Hematopoietic multipotent progenitor cell treated with erythropoietin and hydrocortisone succinate and interleukin-3 and kit ligand, for 4 days (in vitro differentiated cells): ENCODE results near the gene ATP5MC3.
A peak's percentile ranks its signal among the peaks of the same experiment; 100 is the strongest.

ENCODE experiments used
- DNase-seq: peaks from one replicate; pipeline ENCODE4 v3.0.0-alpha.2; 2015

ATP5MC3 gene

DNA sequence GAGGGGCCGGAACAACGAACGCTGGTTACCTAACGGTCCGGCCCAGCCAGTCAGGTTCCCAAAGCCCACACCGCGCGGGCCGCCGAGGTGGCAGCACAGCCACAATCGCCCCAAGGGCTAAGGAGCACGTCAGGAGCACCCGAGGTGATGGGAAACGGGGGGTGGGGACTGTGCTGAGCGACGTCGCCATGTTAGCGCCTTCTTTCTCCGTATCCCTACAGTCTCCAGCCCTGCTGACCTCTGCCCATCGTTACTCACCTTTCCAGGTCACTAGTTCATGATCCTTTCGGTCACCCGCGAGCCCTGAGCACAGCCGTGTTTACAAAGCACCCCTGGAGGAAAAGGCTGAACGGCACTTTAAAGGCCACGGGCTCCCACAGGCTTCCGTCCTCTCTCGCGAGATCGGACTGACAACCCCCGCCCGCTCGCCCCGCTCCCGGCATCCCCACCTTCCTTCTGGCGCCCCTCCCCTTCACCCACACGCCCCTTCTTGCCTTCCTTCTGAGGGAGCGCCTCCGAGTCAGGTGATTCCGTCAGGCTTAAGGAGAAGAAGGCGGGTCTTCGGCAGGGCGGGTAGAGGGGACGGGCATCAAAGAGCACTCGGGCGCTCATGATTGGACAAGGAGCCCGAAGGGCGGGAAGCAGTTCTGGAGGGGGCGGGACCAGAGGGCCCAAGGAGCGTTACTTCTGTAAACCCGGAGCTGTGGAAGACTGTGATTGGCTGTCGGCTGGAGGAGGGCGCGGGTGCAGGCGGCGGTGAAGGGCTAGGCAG, 13.5 kb downstream of the ATP5MC3 start, which contains the start of gene ATF2:
Gene ATF2, minus strand, starts transcription at position 412 of the 772 bp plus-strand sequence. CDS start 31,760 bp downstream, outside the sequence.
- peak; percentile 100 for DNase-seq

DNA sequence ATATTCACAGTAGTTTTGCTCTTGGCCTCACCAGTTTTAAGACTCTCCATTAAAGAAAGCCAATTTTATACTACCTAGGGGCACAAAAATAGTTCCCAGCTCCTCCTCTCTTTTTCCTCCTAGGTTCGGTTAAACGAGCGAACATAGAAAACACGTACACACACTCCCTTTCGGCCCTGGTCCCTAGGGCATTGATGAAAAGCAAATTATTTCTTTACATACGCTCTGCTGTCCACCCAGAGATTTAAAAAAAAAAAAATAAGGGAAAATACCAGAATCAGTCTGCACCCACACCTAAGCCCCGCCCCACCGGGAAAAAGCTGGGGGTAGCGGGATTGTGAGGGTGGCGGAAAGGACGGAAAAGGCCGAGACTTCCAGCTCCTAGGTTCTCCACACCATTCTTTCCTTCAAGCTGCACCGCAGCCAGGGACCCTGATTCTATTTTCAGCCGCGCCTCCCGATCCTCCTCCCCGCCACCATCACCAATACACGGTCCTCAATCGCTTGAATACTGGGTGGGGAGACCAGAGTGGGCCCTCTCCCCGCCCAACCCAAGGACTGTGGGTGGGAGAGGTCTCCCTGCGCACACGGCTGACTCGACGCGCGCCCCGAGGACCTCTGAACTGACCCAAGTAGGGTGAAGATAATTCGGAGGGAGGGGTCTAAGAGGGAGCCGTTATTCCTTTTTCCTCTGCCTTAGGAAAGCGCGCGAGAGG, 14.3 kb downstream of the ATP5MC3 start:
- no peak for DNase-seq

DNA sequence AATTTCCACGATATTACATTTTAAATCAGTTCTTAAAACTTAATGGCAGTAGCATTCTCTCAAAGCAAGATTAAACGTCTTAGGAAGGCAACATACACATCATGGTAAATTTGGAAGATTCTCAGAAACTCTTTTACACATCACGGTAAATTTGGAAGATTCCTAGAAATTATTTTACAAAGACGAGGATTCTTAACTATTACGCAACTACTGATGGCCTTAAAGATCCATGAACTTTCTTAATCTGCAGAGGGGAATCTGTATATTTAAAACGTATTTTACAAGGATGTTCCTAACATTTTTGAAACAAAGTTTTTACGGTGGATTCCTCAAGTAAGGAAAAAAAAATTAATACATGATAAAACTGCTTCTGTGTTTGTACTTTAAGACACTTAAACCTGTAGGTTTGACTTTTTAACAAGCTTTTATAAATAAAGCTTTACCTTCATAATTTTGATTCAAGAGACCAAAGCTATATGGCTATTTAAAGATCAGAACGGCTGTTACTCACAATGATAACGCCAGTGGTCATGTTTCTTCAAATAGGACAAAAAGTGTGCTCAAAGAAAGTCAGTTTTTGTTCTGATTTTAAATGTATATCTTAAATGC, 15.2 kb downstream of the ATP5MC3 start:
- no peak for DNase-seq

DNA sequence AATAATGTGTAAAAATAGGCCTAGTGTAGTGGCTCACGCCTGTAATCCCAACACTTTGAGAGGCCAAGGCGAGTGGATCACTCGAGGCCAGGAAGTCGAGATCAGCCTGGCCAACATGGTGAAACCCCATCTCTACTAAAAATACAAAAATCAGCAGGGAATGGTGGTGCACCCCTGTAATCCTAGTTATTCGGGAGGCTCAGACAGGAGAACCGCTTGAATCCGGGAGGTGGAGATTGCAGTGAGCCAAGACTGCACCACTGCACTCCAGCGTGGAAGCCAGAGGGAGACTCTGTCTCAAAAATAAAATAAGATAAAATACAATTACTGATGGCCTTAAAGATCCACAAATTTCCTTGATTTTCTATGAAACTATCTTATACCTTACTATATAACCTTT, 17.3 kb downstream of the ATP5MC3 start:
- no peak for DNase-seq

DNA sequence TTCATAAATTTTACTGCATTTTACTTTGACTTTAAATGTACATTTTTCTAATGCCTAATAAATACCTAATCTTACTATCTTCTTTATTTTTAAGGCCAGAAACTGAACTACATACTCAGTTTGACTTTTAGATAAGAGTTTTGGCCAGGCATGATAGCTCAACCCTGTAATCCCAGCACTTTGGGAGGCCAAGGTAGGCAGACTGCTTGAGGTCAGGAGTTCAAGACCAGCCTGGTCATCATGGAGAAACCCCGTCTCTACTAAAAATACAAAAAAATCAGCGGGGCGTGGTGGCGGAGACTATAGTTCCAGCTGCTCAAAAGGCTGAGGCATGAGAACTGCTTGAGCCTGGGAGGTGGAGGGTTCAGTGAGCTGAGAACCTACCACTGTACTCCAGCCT, 22.6 kb downstream of the ATP5MC3 start:
- no peak for DNase-seq

DNA sequence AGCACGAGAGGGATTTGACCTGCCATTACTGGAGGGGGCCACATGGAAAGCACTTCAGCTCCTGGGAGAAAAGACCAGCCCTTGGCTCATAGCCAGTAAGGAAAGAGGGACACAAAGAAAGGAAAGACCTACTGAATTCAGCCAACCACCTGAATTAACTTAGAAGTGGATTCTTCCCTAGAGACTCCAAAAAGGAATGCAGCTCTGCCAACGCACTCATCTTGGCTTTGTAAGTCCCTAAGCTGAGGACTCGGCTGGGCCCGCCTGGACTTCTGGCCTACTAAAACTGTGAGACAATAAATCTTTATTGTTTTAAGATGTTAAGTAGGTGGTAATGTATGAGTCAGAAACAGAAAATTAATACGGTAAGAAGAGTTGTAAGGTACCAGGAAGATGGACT, 25.0 kb downstream of the ATP5MC3 start:
- DNase-seq = no peak

DNA sequence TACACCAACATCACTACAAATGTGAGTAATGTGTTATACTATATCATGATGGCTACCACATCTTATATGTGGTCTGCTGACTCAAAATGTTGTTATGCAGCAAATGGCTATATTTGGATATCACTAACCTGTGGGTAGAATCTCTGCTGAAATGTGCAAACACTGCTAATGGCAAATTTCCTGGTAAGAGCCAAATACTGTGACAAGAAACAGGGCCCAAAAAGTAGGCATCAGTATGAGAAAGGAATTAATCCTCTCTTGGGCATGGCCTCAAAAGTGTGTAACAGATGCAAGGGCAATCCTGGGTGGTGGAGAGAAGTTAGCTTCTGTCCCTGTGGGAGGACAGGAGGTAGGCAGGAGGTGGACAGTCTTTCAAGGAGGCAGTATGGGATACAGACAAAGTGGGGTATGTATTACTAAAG, 26.8 kb downstream of the ATP5MC3 start:
- no peak for DNase-seq

DNA sequence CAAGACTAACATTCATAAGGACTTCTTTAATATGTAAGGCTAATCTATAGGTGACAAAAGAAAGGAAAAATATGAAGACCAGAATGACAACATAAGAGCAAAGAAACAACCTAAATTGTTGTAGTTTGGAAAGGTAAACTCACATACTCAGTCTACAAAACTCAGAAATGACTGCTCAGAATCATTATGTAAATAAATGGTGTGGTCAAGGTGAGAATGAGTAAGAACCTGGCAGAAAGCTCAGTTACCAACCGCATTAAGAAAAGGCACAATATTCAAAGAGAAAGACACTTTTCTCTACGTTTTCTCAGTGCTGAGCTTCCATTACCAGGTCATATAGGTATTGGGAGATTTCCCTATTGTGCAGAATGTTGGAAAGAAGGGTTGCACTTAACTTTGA, 29.3 kb downstream of the ATP5MC3 start:
- no peak for DNase-seq

DNA sequence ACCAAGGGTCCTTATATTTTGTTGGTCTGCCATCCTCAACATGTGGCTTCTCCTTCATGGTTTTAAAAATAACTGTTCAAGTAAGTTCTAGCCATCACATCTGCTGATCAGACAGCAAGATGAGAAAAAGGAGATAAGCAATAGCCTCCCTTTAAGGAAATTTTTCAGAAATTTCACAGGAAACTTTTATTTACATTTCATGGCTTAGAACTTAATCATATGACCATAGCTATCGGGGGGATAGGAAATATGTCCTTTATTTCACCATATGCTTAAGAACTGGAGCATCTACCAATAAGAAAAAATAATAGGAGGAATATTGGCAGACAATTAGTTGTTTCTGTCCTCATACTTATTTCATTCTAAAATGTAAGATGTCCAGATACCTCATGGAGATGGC, 29.7 kb downstream of the ATP5MC3 start:
- no peak for DNase-seq

DNA sequence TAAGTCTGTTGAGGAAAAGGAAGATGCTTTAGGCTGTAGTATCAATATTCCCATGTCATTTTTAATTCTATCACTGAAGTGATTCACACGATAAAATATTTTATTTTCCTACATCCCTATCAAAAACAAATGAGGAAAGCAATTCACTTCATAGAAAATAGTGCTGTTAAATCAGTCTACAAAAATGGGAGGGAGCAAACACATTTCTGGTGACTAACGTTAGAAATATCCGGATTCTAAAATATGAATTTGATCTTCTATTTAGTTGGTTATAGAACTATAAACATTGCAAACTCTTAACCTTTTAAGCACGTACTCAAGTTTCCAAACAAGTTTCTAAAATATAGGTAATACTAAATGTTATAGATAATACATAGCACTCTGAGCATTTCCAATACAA, 34.3 kb downstream of the ATP5MC3 start:
- no peak for DNase-seq

DNA sequence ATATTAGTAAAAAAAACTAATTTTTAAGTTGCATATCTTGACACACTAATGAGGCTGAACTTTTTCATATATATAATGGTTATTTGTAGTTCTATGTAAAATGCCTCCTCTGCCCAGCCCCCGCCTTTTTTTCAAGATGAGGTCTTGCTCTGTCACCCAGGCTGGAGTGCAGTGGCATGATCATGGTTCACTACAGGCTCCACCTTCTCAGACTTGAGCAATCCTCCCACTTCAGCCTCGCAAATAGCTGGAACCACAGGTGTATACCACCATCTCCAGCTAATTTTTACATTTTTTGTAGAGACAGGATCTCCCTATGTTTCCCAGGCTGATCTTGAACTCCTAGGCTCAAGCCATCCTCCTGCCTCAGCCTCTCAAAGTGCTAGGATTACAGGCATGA, 37.8 kb downstream of the ATP5MC3 start:
- no peak for DNase-seq

DNA sequence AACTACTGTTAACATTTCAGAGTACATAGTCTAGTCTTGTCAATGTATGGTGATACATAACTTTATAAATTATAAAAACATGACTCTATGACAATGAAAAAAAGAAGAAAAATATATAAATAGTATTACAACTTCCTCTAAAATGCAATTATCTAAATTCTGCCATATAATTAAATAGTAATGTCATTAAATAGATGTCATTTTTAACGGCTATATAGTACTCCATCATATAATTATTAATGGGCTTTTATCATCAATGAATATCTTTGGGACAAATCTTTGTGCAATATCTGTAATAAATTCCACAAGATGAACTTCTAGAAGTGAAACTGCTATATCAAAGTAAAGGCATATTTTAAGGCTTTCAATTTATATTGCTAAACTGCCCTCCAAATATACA, 38.3 kb downstream of the ATP5MC3 start:
- DNase-seq = no peak

DNA sequence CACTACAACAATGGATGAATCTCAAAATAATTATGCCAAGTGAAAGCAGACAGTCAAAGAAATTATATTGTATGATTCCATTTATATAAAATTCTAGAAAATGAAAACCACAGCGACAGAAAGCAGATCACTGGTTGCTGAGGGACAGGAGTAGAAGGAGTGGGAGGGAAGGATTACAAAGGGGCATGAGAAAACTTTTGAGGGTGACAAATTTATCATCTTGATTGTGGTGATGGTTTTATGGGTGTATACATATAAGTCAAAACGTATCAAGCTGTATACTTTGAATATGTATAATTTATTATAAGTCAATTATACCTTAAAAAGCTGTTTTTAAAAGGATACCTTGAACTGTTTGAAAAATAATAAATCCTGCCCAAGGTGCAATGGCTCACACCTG, 41.2 kb downstream of the ATP5MC3 start:
- DNase-seq = no peak

DNA sequence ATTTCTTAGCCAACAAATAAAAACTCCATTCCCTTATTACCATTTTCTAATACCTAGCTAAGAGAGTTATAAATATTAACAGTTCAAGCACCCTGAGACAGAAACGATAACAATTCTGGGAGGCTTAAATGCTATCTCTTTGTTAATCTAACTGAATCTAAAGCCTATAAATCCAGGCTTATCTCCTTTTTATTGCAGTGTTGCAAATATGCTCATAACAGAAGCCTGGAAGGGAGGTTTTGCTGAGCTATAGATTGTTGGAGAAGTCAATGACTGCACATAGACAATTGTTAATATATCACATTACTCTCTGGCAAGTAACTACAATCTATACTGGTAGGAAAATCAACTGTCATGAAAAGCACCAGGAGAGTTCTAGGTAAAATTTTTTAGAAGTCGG, 43.7 kb downstream of the ATP5MC3 start:
- DNase-seq = no peak

DNA sequence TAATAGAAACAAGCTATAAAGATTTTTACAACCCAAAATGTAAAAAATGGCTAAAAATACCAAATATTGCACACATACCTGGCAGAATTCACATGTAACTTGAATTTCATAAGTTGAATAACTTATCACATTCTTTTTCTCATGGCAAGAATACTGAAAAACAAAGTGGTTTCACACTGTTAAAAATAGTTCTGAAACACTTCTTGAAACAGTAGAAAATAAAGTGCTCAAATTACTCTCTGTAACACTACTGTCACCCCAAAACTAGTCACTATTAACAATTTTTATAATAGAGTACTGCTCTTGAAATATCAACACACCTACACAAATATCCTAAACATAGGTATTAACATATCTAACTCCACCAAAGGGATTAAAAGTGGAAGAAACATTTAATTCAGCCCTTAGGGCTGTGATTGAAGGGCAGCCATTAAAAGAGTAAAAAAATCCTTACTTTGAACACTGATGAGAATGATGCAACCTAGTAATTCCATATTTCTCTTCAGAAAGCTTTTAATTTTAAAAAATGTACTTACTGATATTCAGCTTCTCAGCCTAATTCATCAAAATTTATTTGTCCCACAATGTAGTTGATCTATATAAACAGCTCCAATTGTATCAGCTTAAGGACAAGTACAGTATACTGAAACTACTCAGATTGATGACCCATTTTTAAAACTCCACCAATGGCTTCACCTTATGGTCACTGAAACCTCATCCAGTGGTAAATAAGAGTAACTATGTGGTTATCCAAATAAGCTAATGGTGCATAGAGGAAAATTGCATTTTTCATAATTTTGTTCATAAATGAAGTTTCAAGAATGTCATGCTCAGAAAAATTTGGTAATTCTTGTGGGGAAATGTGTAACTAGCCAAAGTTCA, 44.9 kb downstream of the ATP5MC3 start:
- DNase-seq = no peak

DNA sequence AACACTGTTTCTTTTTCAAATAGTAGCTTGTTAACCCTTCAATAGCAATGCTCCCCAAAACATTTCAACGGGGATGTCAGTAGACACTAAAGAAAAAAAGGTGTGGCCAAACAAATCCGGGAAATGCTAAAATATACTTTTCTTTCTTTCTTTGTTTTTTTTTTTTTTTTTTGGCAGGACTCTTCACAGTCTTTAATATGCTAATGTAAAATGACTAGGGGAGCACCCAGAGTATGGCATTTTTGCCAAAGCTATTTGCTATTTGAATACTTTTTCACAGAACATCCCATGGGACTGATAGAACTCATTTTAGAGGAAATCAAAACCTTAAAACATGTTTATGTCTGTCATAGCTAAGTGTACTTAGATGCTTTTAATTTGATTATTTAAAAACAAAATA, 45.6 kb downstream of the ATP5MC3 start:
- no peak for DNase-seq

DNA sequence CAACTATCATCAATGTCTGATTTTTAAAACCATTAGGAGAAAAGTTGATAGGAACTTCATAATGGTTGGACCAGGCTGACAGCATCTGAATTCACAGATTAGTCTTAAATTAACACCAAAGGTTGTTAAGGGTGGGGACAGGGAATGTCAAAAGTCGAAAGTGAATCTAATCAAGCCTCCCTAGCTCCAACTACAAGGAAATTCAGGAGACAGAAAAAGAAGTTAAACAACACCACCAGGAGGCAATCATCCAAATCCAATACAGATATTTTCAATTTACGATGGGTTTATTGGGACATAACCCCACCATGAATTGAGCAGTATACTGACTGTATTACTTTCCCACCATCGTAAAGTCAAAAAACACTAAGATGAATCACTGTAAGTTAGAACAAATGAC, 46.3 kb downstream of the ATP5MC3 start:
- no peak for DNase-seq

DNA sequence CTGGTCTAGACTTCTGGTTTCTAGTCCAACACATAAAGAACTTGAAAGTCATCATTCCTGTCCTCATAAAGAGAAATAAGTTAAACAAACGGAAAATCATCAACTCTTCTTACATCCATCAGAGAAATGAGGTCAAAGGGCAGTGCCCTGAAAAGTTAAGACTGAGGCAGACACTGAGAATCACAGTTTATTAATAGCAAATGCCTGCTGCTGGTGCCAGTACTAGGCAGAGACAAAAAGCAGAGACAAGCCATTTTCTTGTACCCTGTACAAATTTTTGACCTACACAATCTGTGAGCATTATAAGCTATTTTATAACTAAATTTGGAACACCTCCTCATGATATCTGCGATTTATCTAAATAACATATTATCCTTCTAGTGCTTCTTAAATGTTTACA, 50.3 kb downstream of the ATP5MC3 start:
- no peak for DNase-seq

DNA sequence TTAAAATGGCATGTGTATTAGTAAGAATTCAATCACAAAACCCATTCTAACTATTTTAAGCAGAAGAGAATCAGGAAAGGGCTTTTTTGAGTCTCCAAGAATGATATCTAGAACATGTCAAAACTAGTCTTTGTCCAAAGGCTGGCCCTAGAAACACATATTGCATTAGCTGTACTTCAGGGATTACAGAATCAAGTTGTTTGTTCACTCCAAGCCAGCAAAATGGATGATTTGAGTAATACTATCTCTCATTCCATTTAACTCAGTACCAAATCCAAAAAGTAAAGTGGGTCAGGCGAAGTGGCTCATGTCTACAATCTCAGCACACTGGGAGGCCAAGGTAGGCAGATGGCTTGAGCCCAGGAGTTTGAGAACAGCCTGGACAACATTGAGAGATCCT, 54.8 kb downstream of the ATP5MC3 start:
- DNase-seq = no peak
